Panc1 (cell line): ENCODE results near the gene SELENOW. TPM values are rescaled to one million over a fixed set of nuclear protein-coding genes. Genes with fewer than 3 reads are reported as not detected.
"Not testable (repeated sequence)": the region's sequence is repeated elsewhere in the genome, so short reads cannot be mapped to it uniquely, and the experiment has no call there.

Experiments used
- ATAC-seq: fragments of 200-7000 bp; cut with Tn5 transposase; 2 replicates; pipeline ENCODE4 v1.9.1; 2020; ENCODE audit warnings: mild to moderate bottlenecking, moderate library complexity
- BruUV-seq: library from RNA; stranded (reverse); fragments of 400-500 nt; replicated peaks from 2 replicates; lab custom pipeline; 2021; lab: Mats Ljungman, UMichigan
- CTCF ChIA-PET: fragments of 300-600 bp; sonication (Branson Sonifier 250); formaldehyde crosslinking; loops from one replicate; lab custom pipeline; 2022; ENCODE audit warnings: antibody characterized with exemption; lab: Charles Lee
- POLR2A ChIA-PET: fragments of 300-600 bp; sonication (Branson Sonifier 250); formaldehyde crosslinking; loops from one replicate; lab custom pipeline; 2022; ENCODE audit warnings: antibody characterized with exemption; lab: Charles Lee
- DNase-seq: peaks from one replicate; pipeline ENCODE4 v3.0.0-alpha.2; 2010; ENCODE audit warnings: low read depth, low spot score
- H3K27ac ChIP-seq: 2 replicates; pipeline ENCODE4 v1.5.1; 2011; ENCODE audit warnings: mild to moderate bottlenecking, low read length, inconsistent platforms
- H3K27me3 ChIP-seq: fragments of 200-500 bp; sonication (Bioruptor generic); 2 replicates; pipeline ENCODE4 v1.6.0; 2014; ENCODE audit warnings: low read length, inconsistent platforms; ENCODE audit not compliant: control insufficient read depth, insufficient read depth
- H3K36me3 ChIP-seq: fragments of 200-500 bp; sonication (Bioruptor generic); 2 replicates; pipeline ENCODE4 v1.5.1; 2014; ENCODE audit warnings: inconsistent platforms, mild to moderate bottlenecking, low read length, moderate library complexity; ENCODE audit not compliant: control insufficient read depth, insufficient read depth
- H3K4me1 ChIP-seq: 2 replicates; pipeline ENCODE4 v1.5.1; 2011; ENCODE audit warnings: inconsistent platforms, mild to moderate bottlenecking, low read length, moderate library complexity; ENCODE audit not compliant: control insufficient read depth, insufficient read depth
- H3K4me3 ChIP-seq, 2 experiments: 2 replicates each; pipeline ENCODE4 v1.5.1; 2011 to 2012; ENCODE audit warnings: low read depth in 2 of 2, low read length in 2 of 2, mild to moderate bottlenecking in 2 of 2, inconsistent platforms in 1 of 2, moderate library complexity in 1 of 2
- H3K9me3 ChIP-seq: fragments of 200-500 bp; sonication (Bioruptor generic); 2 replicates; pipeline ENCODE4 v1.5.1; 2014; ENCODE audit warnings: low read depth, mild to moderate bottlenecking, inconsistent platforms, low read length, moderate library complexity; ENCODE audit not compliant: control insufficient read depth, insufficient read depth
- CTCF ChIP-seq: fragments of 450-650 bp; IDR thresholded peaks from 2 replicates; pipeline ENCODE4 v1.5.1; 2017; ENCODE audit warnings: mild to moderate bottlenecking
- POLR2AphosphoS5 ChIP-seq: IDR thresholded peaks from 2 replicates; pipeline ENCODE4 v1.6.1; 2012; ENCODE audit warnings: mild to moderate bottlenecking, low read depth, low read length, moderate library complexity
- REST ChIP-seq, 2 experiments: IDR thresholded peaks; 2 replicates each; pipeline ENCODE4 v1.6.1; 2011 to 2012; ENCODE audit warnings: low read depth in 2 of 2, control low read depth in 1 of 2, low read length in 1 of 2, mild to moderate bottlenecking in 1 of 2, moderate library complexity in 1 of 2; ENCODE audit not compliant: insufficient read depth in 1 of 2
- SIN3A ChIP-seq: IDR thresholded peaks from 2 replicates; pipeline ENCODE4 v1.6.1; 2012; ENCODE audit warnings: low read depth, mild to moderate bottlenecking, low read length, moderate library complexity, borderline replicate concordance; ENCODE audit not compliant: insufficient read depth
- TCF7L2 ChIP-seq: IDR thresholded peaks from 2 replicates; pipeline ENCODE4 v1.6.1; 2011; ENCODE audit warnings: mild to moderate bottlenecking, low read depth, low read length, inconsistent platforms
- in situ Hi-C: cut with HindIII; loops from 2 replicates; pipeline ENCODE4 v1.10.0; 2016; ENCODE audit warnings: low sequenced_read_pairs, low pct_unique_long_range_greater_than_20kb
- intact Hi-C: fragments of 100-400 bp; cut with micrococcal nuclease; formaldehyde crosslinking; loops from one replicate; pipeline ENCODE4 v1.10.0; 2022; ENCODE audit not compliant: unreplicated experiment
- total RNA-seq: library from RNA; stranded (reverse); gene quantifications from one replicate; pipeline ENCODE4 v1.2.1, GENCODE V29; 2021; ENCODE audit not compliant: unreplicated experiment

The SELENOW gene
- total RNA-seq, 1 experiment from 2014 or later, result 62.0 TPM

GRCh38 chr19:47803671-47804070 lies 25.2 kb downstream of the SELENOW start:
- H3K4me3 ChIP-seq, CTCF ChIA-PET, H3K4me1 ChIP-seq, H3K9me3 ChIP-seq, H3K27me3 ChIP-seq, intact Hi-C loops, BruUV-seq, DNase-seq, H3K27ac ChIP-seq, in situ Hi-C loops, H3K36me3 ChIP-seq, POLR2A ChIA-PET: not testable (repeated sequence)
- ATAC-seq, result peak; percentile 48; the same call in 1 of the 2 replicates

GRCh38 chr19:47804451-47804850 lies 25.9 kb downstream of the SELENOW start, which contains the start of gene TPRX1:
TPRX1 (minus strand) TSS chr19:47804551; CDS start chr19:47804539, 12 bp downstream.
- CTCF ChIA-PET, H3K4me1 ChIP-seq, BruUV-seq, in situ Hi-C loops, H3K9me3 ChIP-seq, H3K27ac ChIP-seq, H3K27me3 ChIP-seq, intact Hi-C loops, H3K36me3 ChIP-seq, POLR2A ChIA-PET, DNase-seq, H3K4me3 ChIP-seq, ATAC-seq: not testable (repeated sequence)

GRCh38 chr19:47805313-47805712 lies 26.8 kb downstream of the SELENOW start:
- DNase-seq (no peak), ATAC-seq (no peak)
- Histone ChIP-seq H3K27me3 (no peaks in the 10 kb centered on the region), H3K9me3 (no peaks in the 10 kb centered on the region), H3K4me3 (no peak overlapping the region), H3K36me3 (no peaks in the 10 kb centered on the region), H3K4me1 (no peaks in the 10 kb centered on the region), H3K27ac (no peak overlapping the region)
- no TSS peak for BruUV-seq
- TF ChIP-seq SIN3A, result no peak
- no peak for TF ChIP-seq TCF7L2
- no peak for TF ChIP-seq REST (IDR thresholded peaks at IDR 0.05; ENCODE audit: insufficient read depth in 1 of 2, low read depth in 2 of 2, low read length in 1 of 2)
- no peak for TF ChIP-seq POLR2AphosphoS5
- TF ChIP-seq CTCF, result no peak
- CTCF ChIA-PET, result no interaction called here
- in situ Hi-C loops (no loop called here), intact Hi-C loops (no loop called here)
- POLR2A ChIA-PET, result no interaction called here
